Fibroblast of villous mesenchyme (primary cell): ENCODE measurements around the gene STAG2. TPM values are rescaled to one million over a fixed set of nuclear protein-coding genes. Genes with fewer than 3 reads are reported as not detected.

ENCODE experiments used
- DNase-seq: peaks from one replicate; pipeline ENCODE4 v3.0.0-alpha.2; 2010; ENCODE audit warnings: low read depth
- H3K4me3 ChIP-seq: 2 replicates; pipeline ENCODE4 v1.5.1; 2011; ENCODE audit warnings: low read depth, mild to moderate bottlenecking, low read length
- total RNA-seq: library from RNA; depleted of rRNA; stranded (reverse); fragments of >200 nt; gene quantifications from 2 replicates; pipeline ENCODE4 v1.2.3, GENCODE V29; 2012
- TF ChIP-seq, protein P1 (sequence below): IDR thresholded peaks from 2 replicates; pipeline ENCODE4 v1.5.1; 2012; ENCODE audit warnings: low read depth, mild to moderate bottlenecking, low read length; ENCODE audit not compliant: insufficient read depth

Gene STAG2
- total RNA-seq, 1 donor, result 57.4 TPM

- DNase-seq, result no peak
- H3K4me3 ChIP-seq, result no peak overlapping the region
- TF ChIP-seq, protein P1, sequence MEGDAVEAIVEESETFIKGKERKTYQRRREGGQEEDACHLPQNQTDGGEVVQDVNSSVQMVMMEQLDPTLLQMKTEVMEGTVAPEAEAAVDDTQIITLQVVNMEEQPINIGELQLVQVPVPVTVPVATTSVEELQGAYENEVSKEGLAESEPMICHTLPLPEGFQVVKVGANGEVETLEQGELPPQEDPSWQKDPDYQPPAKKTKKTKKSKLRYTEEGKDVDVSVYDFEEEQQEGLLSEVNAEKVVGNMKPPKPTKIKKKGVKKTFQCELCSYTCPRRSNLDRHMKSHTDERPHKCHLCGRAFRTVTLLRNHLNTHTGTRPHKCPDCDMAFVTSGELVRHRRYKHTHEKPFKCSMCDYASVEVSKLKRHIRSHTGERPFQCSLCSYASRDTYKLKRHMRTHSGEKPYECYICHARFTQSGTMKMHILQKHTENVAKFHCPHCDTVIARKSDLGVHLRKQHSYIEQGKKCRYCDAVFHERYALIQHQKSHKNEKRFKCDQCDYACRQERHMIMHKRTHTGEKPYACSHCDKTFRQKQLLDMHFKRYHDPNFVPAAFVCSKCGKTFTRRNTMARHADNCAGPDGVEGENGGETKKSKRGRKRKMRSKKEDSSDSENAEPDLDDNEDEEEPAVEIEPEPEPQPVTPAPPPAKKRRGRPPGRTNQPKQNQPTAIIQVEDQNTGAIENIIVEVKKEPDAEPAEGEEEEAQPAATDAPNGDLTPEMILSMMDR, result no peak
Observed at GRCh38 chrX:123989235-123989634, 27.7 kb downstream of the STAG2 start.

GRCh38 chrX:123990169-123990568 lies 28.7 kb downstream of the STAG2 start:
- no peak overlapping the region for H3K4me3 ChIP-seq
- no peak for DNase-seq

DNA sequence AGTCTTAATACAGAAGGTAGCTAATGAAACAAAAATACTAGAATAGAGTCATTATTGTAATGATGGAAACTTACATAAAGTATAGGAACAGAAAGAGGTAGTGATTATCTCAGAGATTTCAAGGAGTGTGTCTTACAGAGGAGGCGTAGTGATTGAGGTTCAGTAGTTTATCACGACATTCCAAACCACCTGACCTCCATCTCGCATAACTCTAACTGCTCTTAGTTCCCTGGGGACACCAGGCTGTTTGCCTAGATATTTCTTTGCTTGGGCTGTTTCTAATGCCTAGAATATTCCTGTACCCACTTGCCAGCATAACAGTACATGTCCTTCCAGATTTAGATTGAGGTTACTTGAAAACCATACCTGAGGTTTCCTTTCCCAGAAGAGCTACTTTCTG lies 29.1 kb downstream of the STAG2 start:
- no peak overlapping the region for H3K4me3 ChIP-seq
- TF ChIP-seq, protein P1, result no peak
- DNase-seq, result no peak

More at GRCh38 chrX:123990169-123990568, 28.7 kb downstream of the STAG2 start:
- TF ChIP-seq, protein P1, result no peak

DNA sequence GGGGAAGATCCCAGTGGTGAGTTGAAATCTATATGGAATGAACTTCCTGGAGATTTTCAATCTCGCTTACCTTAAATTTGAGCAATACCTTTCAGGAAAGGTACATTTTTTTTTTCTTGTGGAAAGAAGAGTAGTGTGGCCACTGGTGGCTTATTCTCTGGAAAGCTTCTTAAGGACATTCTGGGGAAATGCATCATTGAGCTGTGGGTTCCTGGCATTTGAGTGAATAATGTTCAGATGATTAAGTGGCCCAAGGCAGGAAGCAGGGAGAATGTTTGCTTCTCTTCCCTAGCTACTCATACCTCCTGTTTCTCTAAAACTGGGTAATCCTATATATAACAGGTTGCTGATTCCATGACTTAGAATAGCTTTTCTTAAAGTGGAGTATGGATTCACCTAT lies 31.8 kb downstream of the STAG2 start:
- DNase-seq, result peak; percentile 49
- TF ChIP-seq, protein P1, result no peak
- H3K4me3 ChIP-seq, result no peak overlapping the region

DNA sequence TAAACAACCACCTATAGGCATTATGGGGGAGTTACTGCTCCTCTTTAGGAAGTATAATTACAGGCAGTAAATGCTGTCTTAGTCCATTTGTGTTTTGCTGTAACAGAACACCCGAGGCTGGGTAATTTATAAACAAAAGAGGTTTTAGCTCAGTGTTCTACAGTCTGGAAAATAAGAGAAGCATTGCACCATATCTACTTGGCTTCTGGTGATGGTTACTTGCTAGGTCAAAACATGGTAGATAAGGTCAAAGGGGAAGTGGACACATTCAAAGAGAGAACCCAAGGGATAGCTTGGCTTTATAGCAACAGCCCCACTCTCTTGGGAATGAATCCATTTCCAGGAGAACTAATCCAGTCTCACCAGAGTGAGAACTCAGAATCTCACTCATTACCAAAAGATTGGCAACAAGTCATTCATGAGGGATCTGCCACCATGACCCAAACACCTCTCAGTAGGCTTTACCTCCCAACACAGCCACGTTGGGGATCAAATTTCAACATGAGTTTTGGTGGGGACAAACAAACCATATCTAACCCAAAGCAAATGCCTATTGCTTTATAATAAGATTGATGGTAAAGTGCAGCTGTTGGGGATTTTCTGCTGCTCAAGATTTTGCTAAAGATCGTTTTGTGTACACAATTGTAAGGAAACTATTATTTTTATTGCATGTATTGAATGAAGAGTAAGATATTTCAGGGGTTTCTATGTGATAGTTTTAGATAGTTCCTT lies 32.6 kb downstream of the STAG2 start:
- DNase-seq, result peak; percentile 21

GRCh38 chrX:123994730-123995129 lies 33.2 kb downstream of the STAG2 start:
- no peak overlapping the region for H3K4me3 ChIP-seq
- peak; percentile 13 for DNase-seq
- TF ChIP-seq, protein P1, result no peak

More for the DNA sequence above, 32.6 kb downstream of the STAG2 start:
- no peak overlapping the region for H3K4me3 ChIP-seq
- TF ChIP-seq, protein P1, result no peak

- no peak for DNase-seq
- no peak overlapping the region for H3K4me3 ChIP-seq
- TF ChIP-seq, protein P1, result no peak
Observed at GRCh38 chrX:124001581-124001980, 40.1 kb downstream of the STAG2 start.
